Activated CD8-positive, alpha-beta memory T cell treated with anti-CD3 and anti-CD28 coated beads for 4 hours (primary cell): ENCODE data around the gene TCF4.

ENCODE experiments used
- DNase-seq, 2 donors: peaks; one replicate each; pipeline ENCODE4 v3.0.0-alpha.2; 2020; ENCODE audit warnings: low read depth in 2 of 2

Gene TCF4

GRCh38 chr18:55301824-55302166 is 286.2 kb downstream of the TCF4 start:
- no peak for DNase-seq

GRCh38 chr18:55300936-55301531 is 287.0 kb downstream of the TCF4 start:
- no peak for DNase-seq

- no peak for DNase-seq
Observed at GRCh38 chr18:55300421-55300935, 287.5 kb downstream of the TCF4 start.

- no peak for DNase-seq
Observed at GRCh38 chr18:55296778-55297177, 291.2 kb downstream of the TCF4 start.

- DNase-seq = no peak
Observed at GRCh38 chr18:55296115-55296514, 291.9 kb downstream of the TCF4 start.

- no peak for DNase-seq
Observed at GRCh38 chr18:55290898-55291297, 297.1 kb downstream of the TCF4 start.

- no peak for DNase-seq
Observed at GRCh38 chr18:55289775-55290174, 298.2 kb downstream of the TCF4 start.

- DNase-seq = no peak
Observed at GRCh38 chr18:55289048-55289447, 298.9 kb downstream of the TCF4 start.

GRCh38 chr18:55287935-55288868 is 299.8 kb downstream of the TCF4 start:
- DNase-seq = no peak

GRCh38 chr18:55287149-55287806 is 300.7 kb downstream of the TCF4 start:
- DNase-seq = no peak

GRCh38 chr18:55286257-55286825 is 301.7 kb downstream of the TCF4 start:
- DNase-seq = no peak

GRCh38 chr18:55284614-55285013 is 303.4 kb downstream of the TCF4 start:
- no peak for DNase-seq

GRCh38 chr18:55283309-55283708 is 304.7 kb downstream of the TCF4 start:
- DNase-seq = no peak

- no peak for DNase-seq
Observed at GRCh38 chr18:55280503-55280902, 307.5 kb downstream of the TCF4 start.

- no peak for DNase-seq
Observed at GRCh38 chr18:55275039-55275901, 312.7 kb downstream of the TCF4 start.

- DNase-seq = no peak
Observed at GRCh38 chr18:55272510-55273243, 315.3 kb downstream of the TCF4 start.

- no peak for DNase-seq
Observed at GRCh38 chr18:55269622-55270021, 318.4 kb downstream of the TCF4 start.

GRCh38 chr18:55268628-55269275 is 319.2 kb downstream of the TCF4 start:
- no peak for DNase-seq

GRCh38 chr18:55268151-55268601 is 319.8 kb downstream of the TCF4 start:
- no peak for DNase-seq

- DNase-seq = no peak
Observed at GRCh38 chr18:55266981-55267380, 321.0 kb downstream of the TCF4 start.
